Stomach (tissue), 9 donors: Measurements from ENCODE around the gene SYT6. TPM values are rescaled to one million over a fixed set of nuclear protein-coding genes. Genes with fewer than 3 reads are reported as not detected.

Source experiments
- DNase-seq, 2 donors: peaks; one replicate each; pipeline versions ENCODE4 v3.0.0 to v3.0.0-alpha.2; 2013 to 2019
- H3K27ac ChIP-seq, 5 donors: fragments of 200-600 bp in 4 of 5; sonication (generic) in 4 of 5; one replicate each; pipeline ENCODE4 v1.5.1; 2013 to 2019; ENCODE audit warnings: mild to moderate bottlenecking in 1 of 5, moderate library complexity in 1 of 5
- H3K27me3 ChIP-seq, 3 donors: fragments of 200-600 bp; sonication (generic); one replicate each; pipeline ENCODE4 v1.5.1; 2017 to 2019; ENCODE audit warnings: mixed run types in 1 of 3
- H3K36me3 ChIP-seq, 4 donors: fragments of 200-600 bp; sonication (generic); 1 replicate in 3 of 4; 2 replicates in 1 of 4; pipeline ENCODE4 v1.5.1; 2016 to 2019
- H3K4me1 ChIP-seq, 4 donors: fragments of 200-600 bp; sonication (generic); one replicate each; pipeline ENCODE4 v1.5.1; 2016 to 2019
- H3K4me3 ChIP-seq, 4 donors: fragments of 200-600 bp; sonication (generic) in 3 of 4; one replicate each; pipeline ENCODE4 v1.5.1; 2016 to 2019; ENCODE audit warnings: mild to moderate bottlenecking in 1 of 4
- H3K9me3 ChIP-seq, 4 donors: fragments of 200-600 bp; sonication (generic); one replicate each; pipeline ENCODE4 v1.5.1; 2016 to 2019
- CTCF ChIP-seq, 7 experiments: fragments of 450-650 bp in 4 of 7; fragments of 200-600 bp in 3 of 7; sonication (generic) in 3 of 7; IDR thresholded peaks; one replicate each; pipeline ENCODE4 v1.5.1; 2016 to 2019; ENCODE audit warnings: antibody characterized with exemption in 7 of 7, control low read depth in 2 of 7, mild to moderate bottlenecking in 1 of 7
- EP300 ChIP-seq: sonication (generic); formaldehyde crosslinking; IDR thresholded peaks from one replicate; pipeline ENCODE4 v1.6.1; 2017; ENCODE audit warnings: antibody characterized with exemption
- POLR2A ChIP-seq, 4 donors: fragments of 450-650 bp; IDR thresholded peaks; one replicate each; pipeline ENCODE4 v1.6.1; 2016; ENCODE audit warnings: antibody characterized with exemption in 4 of 4, control low read depth in 2 of 4, mild to moderate bottlenecking in 1 of 4, moderate library complexity in 1 of 4
- POLR2AphosphoS5 ChIP-seq, 3 donors: sonication (generic); formaldehyde crosslinking; IDR thresholded peaks; one replicate each; pipeline ENCODE4 v1.6.1; 2016; ENCODE audit warnings: antibody characterized with exemption in 3 of 3
- WGBS, 5 donors: extraction: QIAGEN DNeasy Blood & Tissue Kit in 3 of 5; methylation state at CpG; one replicate each; pipeline versions ENCODE4 v1.1.5 to v1.1.7; 2013 to 2018; 5-methylcytosine and 5-hydroxymethylcytosine counted together
- intact Hi-C: fragments of 100-400 bp; cut with DNase I; formaldehyde crosslinking; loops from one replicate; pipeline ENCODE4 v1.15.1; 2023; ENCODE audit warnings: low total_unique reads
- polyA plus RNA-seq, 3 donors: library from polyadenylated mRNA; stranded (reverse); fragments of 200-250 nt; gene quantifications; one replicate each; pipeline ENCODE4 v1.2.3, GENCODE V29; 2013
- total RNA-seq, 5 donors: library from RNA; depleted of rRNA; stranded (reverse); fragments of >200 nt; gene quantifications; one replicate each; pipeline versions ENCODE4 v1.1.0 to v1.2.3, GENCODE V29; 2014 to 2016
- donor health status: healthy with polysubstance abuse.
- donor health status: Bipolar disorder and iron deficiency.
- donor health status: healthy.

SYT6 gene
- total and polyA plus RNA-seq, 8 donors = 0.18 to 86.6 (median 1.7) TPM; not detected in 4

GRCh38 chr1:114086601-114087368 lies 66.9 kb downstream of the SYT6 start:
- TF ChIP-seq CTCF (IDR thresholded peaks at IDR 0.05) (no peak), EP300 (no peak), POLR2AphosphoS5 (IDR thresholded peaks at IDR 0.05) (no peak), POLR2A (IDR thresholded peaks at IDR 0.05) (no peak)
- Histone ChIP-seq H3K4me3 (no peak overlapping the region), H3K4me1 (peaks cover 0 to 7% (median 7%) of the 10 kb centered on the region in 4 donors), H3K27me3 (no peaks in the 10 kb centered on the region), H3K27ac (no peak overlapping the region), H3K9me3 (no peaks in the 10 kb centered on the region), H3K36me3 (no peaks in the 10 kb centered on the region)
- intact Hi-C loops = no loop called here
- no peak for DNase-seq
- 74 to 92% (median 89%) methylated on average over 8 of the region's 8 CpGs for WGBS, 5 donors

GRCh38 chr1:114082867-114083585 lies 70.6 kb downstream of the SYT6 start:
- H3K36me3 ChIP-seq = no peaks in the 10 kb centered on the region
- DNase-seq = no peak
- no peak overlapping the region for H3K4me3 ChIP-seq
- H3K4me1 ChIP-seq = peaks cover 0 to 22% (median 12%) of the 10 kb centered on the region in 4 donors
- TF ChIP-seq POLR2A (IDR thresholded peaks at IDR 0.05) = no peak
- TF ChIP-seq EP300 = no peak
- no peak for TF ChIP-seq POLR2AphosphoS5 (IDR thresholded peaks at IDR 0.05)
- no peak for TF ChIP-seq CTCF (IDR thresholded peaks at IDR 0.05)
- intact Hi-C loops = no loop called here
- 71 to 87% (median 81%) methylated on average over 2 of the region's 2 CpGs for WGBS, 5 donors
- no peaks in the 10 kb centered on the region for H3K9me3 ChIP-seq
- no peak overlapping the region for H3K27ac ChIP-seq
- no peaks in the 10 kb centered on the region for H3K27me3 ChIP-seq

- Histone ChIP-seq H3K36me3 (no peaks in the 10 kb centered on the region), H3K27ac (no peak overlapping the region), H3K9me3 (no peaks in the 10 kb centered on the region), H3K4me1 (peaks cover 0 to 22% (median 12%) of the 10 kb centered on the region in 4 donors), H3K27me3 (no peaks in the 10 kb centered on the region), H3K4me3 (no peak overlapping the region)
- intact Hi-C loops = no loop called here
- no peak for TF ChIP-seq POLR2AphosphoS5 (IDR thresholded peaks at IDR 0.05)
- no peak for TF ChIP-seq CTCF (IDR thresholded peaks at IDR 0.05)
- no peak for TF ChIP-seq EP300
- no peak for TF ChIP-seq POLR2A (IDR thresholded peaks at IDR 0.05)
- 50 to 69% (median 61%) methylated on average over 2 of the region's 2 CpGs for WGBS, 5 donors
- no peak for DNase-seq
Observed at GRCh38 chr1:114082304-114082630, 71.4 kb downstream of the SYT6 start.

GRCh38 chr1:114081437-114082303 lies 72.0 kb downstream of the SYT6 start:
- intact Hi-C loops = no loop called here
- no peaks in the 10 kb centered on the region for H3K27me3 ChIP-seq
- peak overlapping the region in 2 of 5 donors; percentile 15 to 36 for H3K27ac ChIP-seq
- TF ChIP-seq CTCF (IDR thresholded peaks at IDR 0.05) = no peak
- no peaks in the 10 kb centered on the region for H3K36me3 ChIP-seq
- peaks cover 0 to 22% (median 12%) of the 10 kb centered on the region in 4 donors for H3K4me1 ChIP-seq
- H3K4me3 ChIP-seq = no peak overlapping the region
- DNase-seq = peak in 1 of 2 donors; percentile 30
- H3K9me3 ChIP-seq = no peaks in the 10 kb centered on the region
- WGBS, 5 donors = 45 to 67% (median 60%) methylated on average over 17 of the region's 17 CpGs
